GM18508 (cell line): ENCODE results near the gene ZFYVE28.
"Not testable (repeated sequence)": the region's sequence is repeated elsewhere in the genome, so short reads cannot be mapped to it uniquely, and the experiment has no call there.

Experiments used
- ATAC-seq: cut with Tn5 transposase; IDR thresholded peaks from one replicate; pipeline ENCODE4 v1.9.1; 2021; ENCODE audit warnings: moderate number of reproducible peaks; ENCODE audit not compliant: insufficient read depth, unreplicated experiment

ZFYVE28 gene

GRCh38 chr4:2394528-2394927 is 23.9 kb downstream of the ZFYVE28 start:
- no peak for ATAC-seq

GRCh38 chr4:2393353-2394270 is 24.8 kb downstream of the ZFYVE28 start:
- no peak for ATAC-seq

GRCh38 chr4:2390784-2391421 is 27.5 kb downstream of the ZFYVE28 start:
- no peak for ATAC-seq

- no peak for ATAC-seq
These were observed 28.3 kb downstream of the ZFYVE28 start for GRCh38 chr4:2390146-2390545.

GRCh38 chr4:2389691-2390090 is 28.8 kb downstream of the ZFYVE28 start:
- no peak for ATAC-seq

- no peak for ATAC-seq
These were observed 29.8 kb downstream of the ZFYVE28 start for GRCh38 chr4:2388429-2389182.

- ATAC-seq, result no peak
These were observed 30.6 kb downstream of the ZFYVE28 start for GRCh38 chr4:2387829-2388228.

GRCh38 chr4:2387218-2387617 is 31.2 kb downstream of the ZFYVE28 start:
- no peak for ATAC-seq

- no peak for ATAC-seq
These were observed 31.7 kb downstream of the ZFYVE28 start for GRCh38 chr4:2386717-2387116.

- ATAC-seq, result no peak
These were observed 32.9 kb downstream of the ZFYVE28 start for GRCh38 chr4:2385516-2385915.

- no peak for ATAC-seq
These were observed 34.2 kb downstream of the ZFYVE28 start for GRCh38 chr4:2384245-2384644.

- no peak for ATAC-seq
These were observed 34.7 kb downstream of the ZFYVE28 start for GRCh38 chr4:2383760-2384159.

GRCh38 chr4:2383220-2383631 is 35.2 kb downstream of the ZFYVE28 start:
- not testable (repeated sequence) for ATAC-seq

GRCh38 chr4:2382769-2383202 is 35.7 kb downstream of the ZFYVE28 start:
- ATAC-seq, result not testable (repeated sequence)

GRCh38 chr4:2380589-2380988 is 37.9 kb downstream of the ZFYVE28 start:
- ATAC-seq, result not testable (repeated sequence)

- no peak for ATAC-seq
These were observed 39.5 kb downstream of the ZFYVE28 start for GRCh38 chr4:2378898-2379297.

- ATAC-seq, result no peak
These were observed 40.0 kb downstream of the ZFYVE28 start for GRCh38 chr4:2378401-2378800.

- ATAC-seq, result no peak
These were observed 41.2 kb downstream of the ZFYVE28 start for GRCh38 chr4:2377241-2377640.

- ATAC-seq, result no peak
These were observed 43.0 kb downstream of the ZFYVE28 start for GRCh38 chr4:2375427-2375826.

- ATAC-seq, result no peak
These were observed 44.9 kb downstream of the ZFYVE28 start for GRCh38 chr4:2373532-2373931.
